ENCODE results near the gene EPHB2. TPM values are rescaled to one million over a fixed set of nuclear protein-coding genes. Genes with fewer than 3 reads are reported as not detected.
"Not testable (repeated sequence)": the region's sequence is repeated elsewhere in the genome, so short reads cannot be mapped to it uniquely, and the experiment has no call there.

Gene EPHB2
- total RNA-seq, 1 donor from 2014 or later: 34.9 TPM

DNA sequence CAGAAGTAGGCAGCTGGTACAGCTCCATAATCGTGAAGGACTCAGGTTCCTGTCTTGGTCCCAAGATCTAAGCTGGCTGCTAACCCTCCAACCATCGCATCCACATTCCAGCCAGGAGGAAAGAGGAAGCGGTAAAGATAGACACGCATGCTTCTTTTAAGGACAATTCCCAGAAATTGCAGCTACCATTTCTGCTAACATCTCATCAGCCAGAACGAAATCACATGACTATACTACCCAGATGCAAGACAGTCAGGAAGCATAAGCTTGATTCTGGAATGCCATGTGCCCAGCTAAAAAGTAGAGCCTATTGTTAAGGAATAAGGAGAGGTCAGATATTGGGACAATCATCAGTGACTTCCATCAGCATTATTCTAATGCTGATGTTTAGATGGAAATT lies 110.4 kb downstream of the EPHB2 start:
- DNase-seq: no peak

DNA sequence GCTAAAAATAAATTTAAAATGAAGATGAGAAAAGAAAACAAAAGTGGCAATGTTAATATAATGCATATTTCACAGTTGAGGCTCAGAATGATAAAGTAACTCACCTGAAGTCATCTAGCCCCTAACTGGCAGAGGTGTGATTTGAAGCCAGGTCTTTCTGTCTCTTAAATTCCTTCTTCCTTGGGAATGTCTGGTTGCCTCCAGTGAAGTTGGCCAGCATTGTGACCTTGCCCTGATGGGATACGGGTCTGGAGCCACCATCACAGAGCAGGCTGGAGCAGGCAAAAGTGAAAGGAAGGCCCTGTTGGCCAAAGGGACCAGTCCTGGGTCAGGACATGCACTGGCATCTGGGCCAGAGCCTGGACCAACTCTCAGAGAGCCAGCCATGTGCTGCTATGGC lies 111.7 kb downstream of the EPHB2 start:
- no peak for DNase-seq

DNA sequence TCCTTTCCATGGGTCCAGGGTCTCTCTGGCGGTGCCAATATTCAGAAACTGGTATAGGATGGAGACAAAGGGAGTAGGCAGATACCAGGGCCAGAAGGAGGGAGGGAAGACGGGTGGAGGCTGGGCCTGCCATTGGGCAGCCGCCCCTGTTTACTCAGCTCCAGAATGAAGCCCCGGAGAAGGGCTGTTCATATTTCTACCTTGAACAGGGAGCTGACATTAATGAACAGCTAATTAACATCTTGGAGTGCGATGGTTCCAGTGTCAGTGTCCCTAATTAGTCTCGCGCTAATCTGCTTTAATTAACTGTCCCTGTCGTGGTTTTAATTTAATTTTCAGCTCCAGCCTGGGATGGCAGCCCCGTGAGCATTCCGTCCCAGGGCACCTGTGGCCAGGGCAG lies 113.8 kb downstream of the EPHB2 start:
- no peak for DNase-seq

DNA sequence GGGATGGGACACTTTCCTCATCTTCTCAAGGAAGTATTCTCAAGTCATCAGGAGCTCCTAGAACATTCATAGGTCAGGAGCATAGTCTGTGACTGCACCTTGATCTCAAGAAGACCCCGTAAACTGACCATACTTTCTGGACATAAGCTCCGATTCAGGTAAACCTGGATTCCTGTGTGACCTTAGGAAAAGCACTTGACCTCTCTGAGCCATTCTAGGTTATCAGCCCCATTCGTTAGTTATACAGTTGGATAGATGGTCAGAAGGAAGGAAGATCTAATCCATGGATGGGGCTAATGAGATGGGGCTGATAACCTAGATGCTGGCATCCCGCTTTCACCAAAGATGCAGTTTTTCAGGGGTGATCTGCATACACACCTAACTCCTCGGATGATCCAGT lies 114.3 kb downstream of the EPHB2 start:
- no peak for DNase-seq

DNA sequence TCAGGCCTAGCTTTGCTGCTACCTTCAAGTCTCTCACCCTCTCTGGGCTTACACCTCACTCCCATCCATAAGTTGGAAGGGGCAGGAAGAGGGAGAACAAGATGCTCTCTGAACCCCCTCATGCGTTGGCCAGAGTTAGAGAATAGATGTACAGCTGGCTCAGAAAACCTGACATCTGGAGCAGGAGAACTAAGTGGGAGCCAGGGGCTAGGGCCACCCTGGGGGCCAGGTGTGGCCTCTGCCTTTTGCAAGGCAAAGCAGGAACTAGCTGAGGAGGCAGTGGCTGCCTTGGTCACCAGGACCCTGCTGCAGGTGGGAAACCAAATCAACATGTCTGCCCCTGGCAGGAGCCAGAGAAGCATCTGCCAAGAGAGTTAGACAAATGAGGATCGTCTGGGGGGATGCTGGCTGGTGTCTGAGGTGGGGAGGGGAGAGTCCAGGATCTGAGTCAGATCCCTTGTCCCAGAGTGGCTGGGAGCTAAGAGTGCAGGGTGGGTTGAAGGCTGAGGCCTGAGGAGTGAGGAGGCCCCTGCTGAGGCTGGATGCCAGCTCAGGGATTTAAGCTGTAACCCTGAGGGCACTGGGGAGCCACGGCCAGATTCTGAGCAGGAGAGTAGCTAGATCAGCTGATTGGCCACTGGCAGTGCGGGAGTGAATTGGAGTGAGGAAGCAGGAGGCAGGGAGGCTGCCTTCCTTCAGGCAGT lies 115.0 kb downstream of the EPHB2 start:
- DNase-seq: no peak

DNA sequence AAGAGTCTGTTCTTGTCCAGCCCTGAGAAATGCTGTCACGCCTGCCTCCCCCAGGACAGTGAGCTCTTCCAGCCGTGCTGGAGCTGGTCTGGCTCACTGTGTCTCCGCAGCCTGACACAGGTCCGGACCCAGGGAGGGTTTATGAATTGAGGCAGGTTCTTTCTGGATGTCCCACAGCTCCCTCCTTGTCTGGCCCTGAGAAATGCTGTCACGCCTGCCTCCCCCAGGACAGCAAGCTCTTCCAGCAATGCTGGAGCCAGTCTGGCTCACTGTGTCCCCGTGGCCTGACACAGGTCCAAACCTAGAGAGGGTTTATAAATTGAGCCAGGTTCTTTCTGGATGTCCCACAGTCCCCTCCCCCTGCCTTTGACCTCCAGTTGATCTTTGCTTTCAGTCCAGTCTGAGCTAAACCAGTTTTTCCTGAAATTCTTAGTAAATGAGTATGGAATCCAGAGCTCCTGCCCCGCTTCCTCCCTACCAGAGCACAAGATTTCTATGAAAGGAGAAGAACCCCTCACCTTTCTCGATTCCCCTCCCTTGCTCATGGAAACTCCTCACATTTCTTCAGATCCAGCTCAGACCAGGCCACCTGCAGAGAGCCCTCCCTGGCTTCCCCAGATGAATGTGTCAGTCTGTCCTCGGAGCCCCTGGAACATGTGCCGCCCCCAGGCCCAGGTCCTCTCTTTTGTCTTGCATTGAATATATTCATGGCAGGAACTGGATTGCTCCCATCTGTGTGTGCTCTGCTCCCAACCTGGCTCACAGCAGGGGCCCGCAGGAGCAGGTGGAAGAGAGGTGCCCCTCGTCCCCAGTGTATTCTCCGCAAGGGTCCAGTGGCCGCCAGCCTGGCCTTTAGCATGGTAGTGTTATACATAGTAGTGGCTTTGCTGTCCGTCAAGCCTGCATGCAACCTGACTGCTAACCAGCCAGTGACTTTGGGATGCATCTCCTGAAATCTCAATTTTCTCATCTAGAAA lies 116.3 kb downstream of the EPHB2 start:
- no peak for DNase-seq

DNA sequence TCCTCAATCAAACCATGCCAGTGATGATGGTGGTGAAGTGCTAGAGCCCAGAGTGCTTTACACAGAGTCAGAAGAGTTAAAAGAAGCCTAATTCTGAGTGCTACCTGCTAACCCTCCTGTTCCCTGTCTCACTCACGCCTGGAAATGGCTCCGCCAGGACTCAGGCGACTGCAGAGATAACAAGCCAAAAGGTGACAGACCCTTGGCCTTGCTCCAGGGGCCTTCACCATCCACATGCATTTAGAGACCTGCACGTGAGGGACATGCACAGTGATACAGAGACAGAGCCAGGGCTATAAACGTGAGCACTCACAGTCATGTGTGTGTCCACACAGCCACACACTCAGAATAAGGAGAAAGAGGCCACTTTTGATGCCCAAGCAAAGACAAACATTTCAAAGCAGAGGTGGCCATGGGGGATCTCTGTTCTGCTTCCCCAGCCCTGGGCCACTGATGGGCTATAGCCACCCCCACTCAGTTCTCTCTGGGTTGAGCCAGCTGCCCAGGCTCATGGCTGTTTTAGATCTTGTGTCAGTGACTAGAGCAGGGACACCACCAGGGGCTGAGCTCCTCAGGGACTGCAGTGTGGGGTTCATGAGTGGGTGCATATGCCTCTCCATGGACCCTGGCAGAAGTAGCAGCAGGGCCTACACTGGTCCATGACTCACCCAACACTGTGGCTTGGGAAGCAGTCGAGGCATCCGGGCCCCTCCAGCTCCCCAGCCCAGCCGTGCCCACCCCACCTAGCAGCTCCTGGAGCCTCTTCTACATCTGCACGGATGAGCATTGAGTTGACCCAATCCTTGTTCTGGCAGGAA lies 117.2 kb downstream of the EPHB2 start:
- DNase-seq: no peak

DNA sequence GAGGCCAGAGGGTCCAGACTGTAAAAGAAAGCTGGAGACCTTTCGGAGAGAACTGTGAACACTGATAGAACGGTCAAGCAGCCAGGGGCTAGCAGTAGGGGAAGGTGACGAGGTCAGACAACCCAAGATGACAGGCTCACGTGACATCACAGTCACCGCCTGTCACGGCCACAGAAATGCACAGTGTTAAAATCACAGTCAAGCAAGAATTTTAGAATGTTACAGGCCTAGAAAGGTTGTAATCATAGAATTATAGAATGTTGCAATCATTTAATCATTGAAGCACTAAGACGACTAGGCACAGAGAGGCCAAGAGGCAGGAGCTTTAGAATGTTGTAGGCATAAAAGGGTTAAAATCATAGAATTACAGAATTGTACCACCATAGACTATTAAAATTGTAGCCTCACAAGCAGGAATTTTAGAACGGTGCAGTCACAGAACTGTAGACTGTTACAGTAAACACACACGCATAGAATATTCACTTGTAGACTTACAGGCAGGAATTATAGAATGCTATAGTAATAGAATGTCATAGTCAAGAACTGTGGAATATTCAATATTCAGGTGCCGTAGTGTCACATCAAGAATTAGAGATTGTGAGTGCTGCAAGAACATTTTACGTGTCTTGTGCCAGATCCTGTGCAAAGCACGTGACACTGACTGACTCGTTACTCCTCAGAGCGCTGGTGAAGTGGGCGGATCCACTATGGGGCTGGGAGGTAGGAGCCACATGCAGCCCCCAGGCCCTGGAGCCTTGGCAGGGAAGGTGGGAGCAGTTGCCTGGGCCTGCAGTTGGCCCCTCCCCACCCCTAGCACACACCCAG lies 118.1 kb downstream of the EPHB2 start:
- no peak for DNase-seq

DNA sequence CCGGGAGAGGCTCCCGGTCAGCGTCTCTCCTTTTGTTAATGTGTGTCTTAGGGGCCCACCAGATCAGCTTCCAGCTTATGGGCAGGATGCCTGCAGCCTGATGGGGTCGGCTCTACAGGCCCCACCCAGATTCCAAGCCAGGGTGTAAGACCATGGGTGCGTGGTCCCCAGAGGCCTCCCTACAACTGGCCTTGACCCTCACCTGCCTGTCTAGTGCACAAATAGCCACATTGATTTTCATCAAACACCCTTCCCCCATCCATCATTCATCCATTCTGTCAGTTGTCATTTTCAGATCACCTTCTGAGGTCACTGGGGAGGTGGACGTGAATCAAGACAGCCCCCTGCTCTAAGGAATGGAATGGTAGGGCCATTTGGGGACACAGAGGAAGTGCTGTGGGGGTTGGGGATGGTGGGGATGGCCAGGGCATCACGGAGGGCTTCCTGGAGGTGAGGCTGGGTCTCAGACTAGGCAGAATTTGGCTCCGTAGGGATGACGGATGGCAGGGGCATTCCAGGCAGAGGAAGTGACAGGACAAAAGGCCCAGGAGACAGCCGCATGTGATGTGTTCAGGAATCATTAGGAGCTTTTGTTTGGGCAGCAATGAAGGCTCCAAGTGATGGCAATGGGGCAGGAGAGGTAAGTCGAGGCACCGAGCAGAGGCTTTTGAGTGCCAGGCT lies 118.8 kb downstream of the EPHB2 start:
- no peak for DNase-seq

DNA sequence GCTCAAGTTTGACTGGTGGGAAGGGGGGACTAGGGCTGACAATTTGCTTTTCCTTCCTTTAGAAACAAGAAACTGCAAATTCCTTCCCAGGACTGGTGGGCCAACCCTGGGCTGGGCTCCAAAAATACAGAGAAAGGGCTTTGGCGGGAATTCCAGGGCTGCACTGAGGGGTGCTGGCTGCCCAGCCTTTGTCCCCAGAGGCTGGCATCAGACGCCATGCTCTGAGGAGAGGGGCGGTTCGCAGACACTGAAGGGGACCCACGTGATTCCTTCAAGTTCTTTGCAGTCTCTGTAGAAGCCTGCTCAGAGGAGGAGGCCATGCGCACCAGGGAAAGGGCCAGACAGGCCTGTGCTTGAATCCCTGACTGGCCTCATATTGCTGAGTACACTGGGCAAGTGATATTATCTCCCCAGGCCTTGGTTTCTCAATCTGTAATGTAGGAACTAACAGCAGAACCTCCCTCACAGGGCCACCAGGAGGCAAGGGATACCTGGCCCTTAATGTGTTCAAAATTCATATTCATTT lies 119.5 kb downstream of the EPHB2 start:
- no peak for DNase-seq

DNA sequence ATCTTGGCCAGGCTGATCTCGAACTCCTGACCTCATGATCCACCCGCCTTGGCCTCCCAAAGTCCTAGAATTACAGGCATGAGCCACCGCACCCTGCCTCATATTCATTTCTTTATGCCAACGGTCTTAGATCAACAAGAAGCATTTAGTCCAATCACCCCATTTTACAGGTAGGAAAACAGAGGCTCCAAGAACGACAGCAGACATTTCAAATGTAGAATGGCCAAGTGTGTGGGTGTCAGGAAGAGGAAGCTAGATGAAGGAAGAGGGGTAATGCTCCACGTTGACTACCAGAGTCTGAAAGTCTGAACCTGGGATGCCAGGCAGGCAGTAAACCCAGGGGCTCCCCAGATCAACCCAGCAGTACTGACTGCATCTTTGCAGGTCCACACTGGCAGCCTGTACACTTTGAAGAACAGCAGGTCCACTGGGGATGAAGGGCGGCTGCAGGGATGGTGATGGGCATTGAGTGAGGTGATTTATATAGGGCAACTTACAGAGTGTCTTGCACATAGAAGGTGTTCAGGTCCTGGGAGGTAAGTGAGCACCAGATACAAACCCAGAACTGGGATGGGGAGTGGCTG lies 120.2 kb downstream of the EPHB2 start:
- DNase-seq: no peak

DNA sequence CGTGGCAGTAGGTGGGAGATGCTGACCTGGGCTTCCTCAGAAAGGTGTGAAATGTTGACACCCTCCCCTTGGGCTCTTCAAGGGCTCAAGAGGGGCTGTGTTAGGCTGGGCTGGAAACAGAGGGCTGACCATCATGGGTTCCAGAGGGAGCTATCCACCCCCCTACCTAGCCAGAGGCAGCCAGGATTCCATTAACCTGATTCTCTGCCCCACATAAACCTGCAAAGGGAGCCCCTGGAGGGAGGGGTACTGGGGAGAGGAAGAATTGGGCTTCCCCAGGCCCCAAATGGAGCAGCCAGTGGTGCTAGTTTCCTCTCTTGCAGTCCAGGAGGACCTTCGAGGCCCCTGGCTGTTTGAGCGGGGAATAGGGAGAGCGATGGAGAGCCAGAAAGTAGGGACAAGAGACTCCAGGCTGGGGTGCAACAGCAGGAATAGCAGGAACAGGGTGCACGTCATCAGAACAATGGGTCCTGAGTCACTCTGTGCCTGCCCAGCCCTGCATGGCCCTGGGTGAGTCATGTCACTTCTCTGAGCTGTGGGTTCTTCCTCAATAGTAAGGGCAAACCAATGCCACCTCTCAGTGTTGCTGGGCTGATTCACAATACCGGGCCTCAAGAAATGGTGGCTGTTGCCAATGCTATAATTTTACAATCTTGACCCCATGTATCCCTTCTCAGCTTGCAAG lies 121.2 kb downstream of the EPHB2 start:
- DNase-seq: no peak

DNA sequence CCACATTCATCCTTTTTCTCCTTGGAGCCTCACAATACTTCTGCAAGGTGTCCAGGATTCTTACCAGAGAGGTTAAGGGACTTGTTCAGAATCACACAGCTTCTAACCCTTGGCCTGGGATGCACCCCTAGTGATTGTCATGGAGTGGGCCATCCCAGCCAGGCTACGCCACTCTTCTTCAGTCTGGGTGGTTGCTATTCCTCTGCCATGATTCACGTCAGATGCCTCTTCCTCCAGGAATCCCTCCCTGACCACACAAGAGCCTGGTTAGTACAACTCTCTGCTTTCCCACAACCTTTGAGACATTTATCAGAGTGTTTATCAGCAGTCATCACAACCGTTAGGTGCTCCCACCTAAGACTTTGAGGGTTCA lies 121.8 kb downstream of the EPHB2 start:
- DNase-seq: no peak

DNA sequence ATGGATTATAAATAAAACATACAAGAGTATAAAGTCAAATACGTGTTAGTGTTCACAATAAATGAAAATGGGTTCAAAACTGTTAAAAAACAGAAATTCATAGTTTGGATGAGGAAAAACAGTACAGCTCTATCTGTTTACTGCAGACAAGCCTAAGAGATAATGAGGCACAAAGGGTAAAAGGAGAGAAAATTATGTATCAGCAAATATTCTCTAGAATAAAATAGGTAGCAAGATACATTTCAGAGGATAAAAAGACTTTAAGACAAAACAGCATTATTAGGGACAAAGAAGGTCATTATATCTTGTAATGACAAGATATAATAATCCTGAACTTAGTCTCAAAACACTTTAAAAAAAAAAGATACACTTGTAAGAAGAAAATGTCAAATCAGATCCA lies 123.1 kb downstream of the EPHB2 start:
- DNase-seq: no peak

DNA sequence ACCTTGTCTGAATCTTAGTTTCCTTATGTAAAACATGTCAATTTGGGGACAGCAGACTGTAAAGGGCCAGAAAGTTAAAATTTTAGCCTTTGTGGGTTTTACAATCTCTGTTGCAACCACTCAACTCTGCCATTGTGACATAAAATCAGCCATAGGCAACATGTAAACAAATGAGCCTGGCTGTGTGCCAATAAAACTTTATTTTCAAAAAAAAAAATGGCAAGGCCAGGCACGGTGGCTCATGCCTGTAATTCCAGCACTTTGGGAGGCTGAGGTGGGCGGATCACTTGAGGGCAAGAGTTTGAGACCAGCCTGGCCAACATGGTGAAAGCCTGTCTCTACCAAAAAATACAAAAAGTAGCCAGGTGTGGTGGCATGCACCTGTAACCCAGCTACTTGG lies 123.8 kb downstream of the EPHB2 start:
- DNase-seq: not testable (repeated sequence)

DNA sequence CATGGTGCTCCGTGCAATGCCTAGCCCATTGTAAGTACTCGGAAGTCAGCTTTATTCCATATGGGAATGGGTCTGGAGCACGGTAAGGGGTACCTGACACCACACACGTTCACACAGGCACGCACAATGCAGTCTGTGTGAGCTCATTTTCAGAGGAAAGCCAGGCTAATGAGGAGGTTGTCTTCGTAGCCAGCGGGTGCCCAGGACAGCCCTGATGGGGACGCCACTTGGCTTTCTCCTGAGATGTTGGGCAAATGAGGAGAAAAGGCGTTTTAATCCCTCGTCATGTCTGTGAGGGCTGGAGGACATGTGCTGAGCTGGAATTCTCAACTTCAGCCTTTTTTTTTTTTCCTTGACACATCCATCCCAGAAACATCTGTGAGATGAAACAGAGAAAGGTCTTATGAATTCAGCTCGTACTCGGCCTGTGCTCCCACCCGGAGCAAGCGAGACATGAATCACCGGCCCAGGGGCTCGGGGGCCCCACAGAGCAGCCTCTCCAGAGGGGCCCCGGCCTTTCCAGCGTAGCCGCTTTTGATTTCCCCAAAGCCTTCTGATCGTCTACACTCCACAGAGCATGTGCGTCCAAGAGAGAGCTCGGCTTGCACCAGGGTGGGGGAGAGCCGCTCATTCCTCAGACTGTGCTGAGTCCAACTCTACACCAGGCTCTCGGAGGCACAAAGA lies 125.1 kb downstream of the EPHB2 start:
- no peak for DNase-seq

DNA sequence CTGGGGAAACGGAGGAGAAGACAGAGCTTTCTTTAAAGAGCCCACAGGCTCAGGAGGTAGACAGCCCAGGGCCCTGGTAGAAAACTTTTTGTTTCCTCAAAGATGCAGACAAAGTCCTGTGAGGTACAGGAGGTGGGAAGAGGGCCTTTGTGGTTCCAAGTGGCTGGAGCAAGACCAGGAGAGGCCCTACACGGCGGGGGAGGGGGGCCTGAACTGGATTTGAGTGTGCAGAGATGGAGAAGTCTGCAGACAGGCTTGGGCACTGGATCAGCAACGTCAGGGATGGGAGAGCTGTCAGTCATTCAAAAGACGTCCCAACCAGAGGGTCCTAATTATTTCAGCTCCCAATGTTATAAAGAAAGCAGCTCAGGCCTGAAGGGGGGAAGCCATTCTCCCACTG lies 126.2 kb downstream of the EPHB2 start:
- no peak for DNase-seq

DNA sequence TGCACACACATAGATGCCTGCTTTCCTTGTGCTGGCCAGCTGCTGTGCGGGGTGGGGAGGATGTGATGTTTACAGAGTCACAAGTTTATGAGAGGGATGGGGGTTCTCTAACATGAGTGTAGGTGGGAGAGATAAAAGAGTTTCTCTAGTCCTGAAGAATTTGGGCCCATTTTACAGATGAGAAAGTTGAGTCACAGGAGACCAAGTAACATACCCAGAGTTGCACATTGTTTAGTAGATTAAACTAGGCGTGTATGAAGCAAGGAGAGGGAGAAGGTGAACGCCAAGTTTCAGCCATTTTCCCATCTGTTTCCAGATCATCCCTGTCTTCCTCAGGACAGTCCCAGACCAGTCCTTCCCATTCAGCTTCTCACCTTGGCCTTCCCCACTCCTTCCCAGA lies 126.7 kb downstream of the EPHB2 start:
- DNase-seq: no peak

DNA sequence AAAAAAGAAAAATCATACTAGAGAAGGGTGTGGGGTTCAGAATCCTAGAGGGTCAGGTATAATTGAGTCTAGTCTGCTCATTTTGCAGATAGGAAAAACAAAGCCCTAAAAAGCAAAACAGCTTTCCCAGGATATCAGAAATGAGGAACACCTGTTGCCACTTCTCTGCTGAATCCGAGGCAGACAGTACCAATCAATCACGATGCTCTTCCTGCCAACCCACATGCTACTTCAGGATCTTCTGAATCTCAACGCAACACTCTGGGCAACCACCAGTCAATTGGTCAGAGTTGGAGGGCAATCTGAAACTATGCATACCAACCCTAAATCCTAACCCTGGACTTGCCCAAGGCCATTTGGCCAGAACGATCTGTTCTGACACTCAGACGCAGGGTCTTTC lies 128.3 kb downstream of the EPHB2 start:
- no peak for DNase-seq
